ENCODE data around the gene MEIS1.

DNA sequence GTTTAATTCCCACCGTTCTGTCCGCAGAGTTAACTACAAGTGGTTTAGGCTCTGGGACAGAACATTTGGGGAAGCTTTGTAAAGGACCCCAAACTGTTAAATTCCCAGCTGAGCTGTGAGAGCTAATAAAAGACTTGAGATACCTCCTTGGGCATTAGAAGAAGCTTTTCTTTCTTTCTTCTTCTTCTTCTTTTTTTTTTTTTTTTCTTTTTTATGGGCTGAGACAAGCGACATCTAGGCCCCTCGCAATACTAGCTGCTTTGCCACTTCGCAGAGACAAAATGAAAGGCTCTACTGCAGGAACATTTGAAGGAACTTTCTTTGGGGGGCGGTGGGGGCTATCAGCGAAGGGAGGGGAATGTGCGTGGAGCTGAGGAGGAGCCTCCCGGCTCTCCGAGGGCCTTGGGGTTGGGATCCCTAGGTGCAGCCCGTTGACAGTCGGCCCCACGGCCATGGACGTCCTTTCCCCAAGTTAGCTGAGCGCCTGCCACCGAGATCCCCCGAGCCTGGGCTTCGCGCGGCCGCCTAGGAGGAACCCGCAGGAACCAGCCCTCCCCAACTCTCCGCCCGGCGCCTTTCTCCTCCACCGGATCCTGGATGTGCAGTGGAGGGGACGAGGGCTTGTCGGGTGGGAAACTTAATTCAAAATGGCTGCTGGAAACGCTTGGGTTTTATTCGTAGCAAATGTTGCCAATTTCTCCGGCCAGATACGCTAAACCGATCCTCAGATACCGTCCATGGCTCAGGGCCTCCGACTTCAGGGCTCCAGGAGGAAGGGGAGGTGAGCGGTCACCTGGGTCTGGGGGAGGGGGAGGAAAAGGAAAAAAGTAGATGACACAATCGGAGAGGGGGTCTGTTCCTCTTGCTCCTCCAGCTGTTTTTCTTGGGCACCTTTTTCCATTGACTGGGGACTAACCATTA is 4.2 kb downstream of the MEIS1 start:
- TF ChIP-seq, protein P1, sequence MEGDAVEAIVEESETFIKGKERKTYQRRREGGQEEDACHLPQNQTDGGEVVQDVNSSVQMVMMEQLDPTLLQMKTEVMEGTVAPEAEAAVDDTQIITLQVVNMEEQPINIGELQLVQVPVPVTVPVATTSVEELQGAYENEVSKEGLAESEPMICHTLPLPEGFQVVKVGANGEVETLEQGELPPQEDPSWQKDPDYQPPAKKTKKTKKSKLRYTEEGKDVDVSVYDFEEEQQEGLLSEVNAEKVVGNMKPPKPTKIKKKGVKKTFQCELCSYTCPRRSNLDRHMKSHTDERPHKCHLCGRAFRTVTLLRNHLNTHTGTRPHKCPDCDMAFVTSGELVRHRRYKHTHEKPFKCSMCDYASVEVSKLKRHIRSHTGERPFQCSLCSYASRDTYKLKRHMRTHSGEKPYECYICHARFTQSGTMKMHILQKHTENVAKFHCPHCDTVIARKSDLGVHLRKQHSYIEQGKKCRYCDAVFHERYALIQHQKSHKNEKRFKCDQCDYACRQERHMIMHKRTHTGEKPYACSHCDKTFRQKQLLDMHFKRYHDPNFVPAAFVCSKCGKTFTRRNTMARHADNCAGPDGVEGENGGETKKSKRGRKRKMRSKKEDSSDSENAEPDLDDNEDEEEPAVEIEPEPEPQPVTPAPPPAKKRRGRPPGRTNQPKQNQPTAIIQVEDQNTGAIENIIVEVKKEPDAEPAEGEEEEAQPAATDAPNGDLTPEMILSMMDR (IDR thresholded peaks at IDR 0.05) = no peak
- no peak for TF ChIP-seq POLR2AphosphoS5 (IDR thresholded peaks at IDR 0.05)

Measured in stomach (tissue), 4 donors.